IMR-90 (cell line): ENCODE data around the gene PPWD1. TPM values are rescaled to one million over a fixed set of nuclear protein-coding genes. Genes with fewer than 3 reads are reported as not detected.
A peak's percentile ranks its signal among the peaks of the same experiment; 100 is the strongest.

Source experiments
- ATAC-seq: fragments of 200-7000 bp; cut with Tn5 transposase; 2 replicates; pipeline ENCODE4 v1.9.1; 2020; ENCODE audit warnings: low read depth, mild to moderate bottlenecking, moderate library complexity
- BruUV-seq: library from RNA; stranded (reverse); fragments of 400-500 nt; replicated peaks from 2 replicates; lab custom pipeline; 2021; lab: Mats Ljungman, UMichigan
- CTCF ChIA-PET: fragments of 300-600 bp; formaldehyde crosslinking; extraction: SDS; loops from one replicate; lab custom pipeline; 2021; ENCODE audit warnings: antibody characterized with exemption; lab: Yijun Ruan, JAX
- POLR2A ChIA-PET: fragments of 300-600 bp; sonication (Branson Sonifier 250); formaldehyde crosslinking; loops from one replicate; lab custom pipeline; 2022; ENCODE audit warnings: antibody characterized with exemption; ENCODE audit not compliant: unreplicated experiment; lab: Charles Lee
- DNase-seq: peaks from one replicate; pipeline ENCODE4 v3.0.0; 2013
- H2AFZ ChIP-seq: replicated peaks from 2 replicates; pipeline ENCODE3; 2013; ENCODE audit warnings: low read length, mild to moderate bottlenecking; ENCODE audit not compliant: poor library complexity
- H2AK5ac ChIP-seq: 2 replicates; pipeline ENCODE4 v1.6.1; 2013; ENCODE audit warnings: low read depth, low read length, inconsistent platforms
- H2AK9ac ChIP-seq: replicated peaks from 2 replicates; pipeline ENCODE3; 2013; ENCODE audit warnings: mild to moderate bottlenecking, low read depth, low read length, moderate library complexity; ENCODE audit not compliant: poor library complexity
- H2BK120ac ChIP-seq: 2 replicates; pipeline ENCODE4 v1.6.1; 2013; ENCODE audit warnings: low read depth, low read length, inconsistent platforms
- H2BK15ac ChIP-seq: 3 replicates; pipeline ENCODE4 v1.6.1; 2013; ENCODE audit warnings: low read depth, low read length, inconsistent platforms
- H2BK20ac ChIP-seq: 2 replicates; pipeline ENCODE4 v1.6.1; 2013; ENCODE audit warnings: low read depth, mild to moderate bottlenecking, inconsistent platforms, low read length, moderate library complexity
- H2BK5ac ChIP-seq: 2 replicates; pipeline ENCODE4 v1.6.1; 2013; ENCODE audit warnings: mild to moderate bottlenecking, low read depth, low read length, inconsistent platforms; ENCODE audit not compliant: poor library complexity, severe bottlenecking
- H3K14ac ChIP-seq: replicated peaks from 2 replicates; pipeline ENCODE4 v1.6.1; 2013; ENCODE audit warnings: low read depth, low read length, inconsistent platforms
- H3K18ac ChIP-seq: 2 replicates; pipeline ENCODE4 v1.6.1; 2013; ENCODE audit warnings: low read depth, low read length, control low read depth
- H3K23ac ChIP-seq: 2 replicates; pipeline ENCODE4 v1.6.1; 2013; ENCODE audit warnings: low read depth, low read length, inconsistent platforms
- H3K27ac ChIP-seq: 2 replicates; pipeline ENCODE4 v1.5.1; 2013; ENCODE audit warnings: mild to moderate bottlenecking, control low read depth, low read length; ENCODE audit not compliant: insufficient read depth
- H3K27me3 ChIP-seq: 2 replicates; pipeline ENCODE4 v1.6.1; 2013; ENCODE audit warnings: low read length; ENCODE audit not compliant: control insufficient read depth, insufficient read depth
- H3K36me3 ChIP-seq: 2 replicates; pipeline ENCODE4 v1.6.1; 2013; ENCODE audit warnings: low read length, mixed read lengths; ENCODE audit not compliant: control insufficient read depth, insufficient read depth
- H3K4ac ChIP-seq: 2 replicates; pipeline ENCODE4 v1.6.1; 2013; ENCODE audit warnings: low read depth, low read length, inconsistent platforms
- H3K4me1 ChIP-seq: 2 replicates; pipeline ENCODE4 v1.6.1; 2013; ENCODE audit warnings: low read length, mixed read lengths; ENCODE audit not compliant: control insufficient read depth, insufficient read depth
- H3K4me2 ChIP-seq: 2 replicates; pipeline ENCODE4 v1.6.1; 2013; ENCODE audit warnings: low read depth, mild to moderate bottlenecking, control low read depth, low read length, moderate library complexity
- H3K4me3 ChIP-seq: 2 replicates; pipeline ENCODE4 v1.5.1; 2013; ENCODE audit warnings: low read depth, mild to moderate bottlenecking, control low read depth, low read length, moderate library complexity; ENCODE audit not compliant: insufficient read depth
- H3K56ac ChIP-seq: 2 replicates; pipeline ENCODE4 v1.6.1; 2013; ENCODE audit warnings: low read length, inconsistent platforms; ENCODE audit not compliant: insufficient read depth; ENCODE audit errors: extremely low read depth
- H3K79me1 ChIP-seq, 2 experiments: 2 replicates each; pipeline ENCODE4 v1.6.1; 2013; ENCODE audit warnings: low read length in 2 of 2, inconsistent platforms in 1 of 2, low read depth in 1 of 2
- H3K9ac ChIP-seq: 2 replicates; pipeline ENCODE4 v1.6.1; 2013; ENCODE audit warnings: low read depth, low read length, control low read depth
- H3K9me1 ChIP-seq: 2 replicates; pipeline ENCODE4 v1.6.1; 2013; ENCODE audit warnings: low read length, inconsistent platforms; ENCODE audit not compliant: insufficient read depth
- H3K9me3 ChIP-seq: 2 replicates; pipeline ENCODE4 v1.6.1; 2013; ENCODE audit warnings: low read length; ENCODE audit not compliant: control insufficient read depth, insufficient read depth
- H4K20me1 ChIP-seq: 2 replicates; pipeline ENCODE4 v1.6.1; 2013; ENCODE audit warnings: low read length, inconsistent platforms; ENCODE audit not compliant: insufficient read depth
- H4K5ac ChIP-seq: 2 replicates; pipeline ENCODE4 v1.6.1; 2013; ENCODE audit warnings: mild to moderate bottlenecking, low read depth, low read length, control low read depth
- H4K8ac ChIP-seq, 2 experiments: 2 replicates each; pipeline ENCODE4 v1.6.1; 2013; ENCODE audit warnings: low read depth in 2 of 2, low read length in 2 of 2, control low read depth in 1 of 2, inconsistent platforms in 1 of 2
- H4K91ac ChIP-seq: 2 replicates; pipeline ENCODE4 v1.6.1; 2013; ENCODE audit warnings: low read depth, low read length, inconsistent platforms; ENCODE audit not compliant: insufficient read depth
- BHLHE40 ChIP-seq: fragments of 150-350 bp; IDR thresholded peaks from 2 replicates; pipeline ENCODE4 v1.6.1; 2016; ENCODE audit warnings: mild to moderate bottlenecking, low read depth, low read length
- CEBPB ChIP-seq: IDR thresholded peaks from 2 replicates; pipeline ENCODE4 v1.6.1; 2012; ENCODE audit warnings: low read depth, low read length, improper control_type of control experiment
- CHD1 ChIP-seq: IDR thresholded peaks from 2 replicates; pipeline ENCODE4 v1.6.1; 2012; ENCODE audit warnings: low read depth, low read length, improper control_type of control experiment
- MAFK ChIP-seq: IDR thresholded peaks from 2 replicates; pipeline ENCODE4 v1.6.1; 2012; ENCODE audit warnings: low read depth, low read length, improper control_type of control experiment
- MAZ ChIP-seq: IDR thresholded peaks from 2 replicates; pipeline ENCODE4 v1.6.1; 2012; ENCODE audit warnings: low read depth, mild to moderate bottlenecking, low read length, improper control_type of control experiment, moderate library complexity, borderline replicate concordance
- MXI1 ChIP-seq: IDR thresholded peaks from 2 replicates; pipeline ENCODE4 v1.6.1; 2012; ENCODE audit warnings: low read depth, mild to moderate bottlenecking, low read length, moderate library complexity, borderline replicate concordance
- NFE2L2 ChIP-seq: fragments of 150-350 bp; IDR thresholded peaks from 2 replicates; pipeline ENCODE4 v1.6.1; 2016; ENCODE audit warnings: low read depth, mild to moderate bottlenecking, low read length
- POLR2A ChIP-seq: IDR thresholded peaks from 2 replicates; pipeline ENCODE4 v1.6.1; 2012; ENCODE audit warnings: mild to moderate bottlenecking, low read depth, low read length
- RCOR1 ChIP-seq: IDR thresholded peaks from 2 replicates; pipeline ENCODE4 v1.6.1; 2012; ENCODE audit warnings: mild to moderate bottlenecking, low read length, improper control_type of control experiment; ENCODE audit not compliant: insufficient replicate concordance
- RFX5 ChIP-seq: IDR thresholded peaks from 2 replicates; pipeline ENCODE4 v1.8.0; 2012; ENCODE audit warnings: low read depth, mild to moderate bottlenecking, low read length, moderate library complexity
- SMC3 ChIP-seq: fragments of 150-350 bp; IDR thresholded peaks from 2 replicates; pipeline ENCODE4 v1.6.1; 2016; ENCODE audit warnings: low read depth, mild to moderate bottlenecking, antibody characterized with exemption, low read length, moderate library complexity
- WGBS, 2 experiments: methylation state at CpG; one replicate each; pipeline versions ENCODE4 v1.1.5 to v1.1.7; 2013; ENCODE audit warnings: missing lambda C conversion rate in 2 of 2; ENCODE audit not compliant: insufficient read length in 1 of 2; ENCODE audit errors: extremely low coverage in 2 of 2; 5-methylcytosine and 5-hydroxymethylcytosine counted together
- dilution Hi-C: fragments of 300-500 bp; cut with HindIII; formaldehyde crosslinking; loops from one replicate; pipeline ENCODE4 v1.14.3; 2018; ENCODE audit warnings: low sequenced_read_pairs; ENCODE audit not compliant: unreplicated experiment
- in situ Hi-C: fragments of 300-500 bp; cut with MboI; formaldehyde crosslinking; loops from 3 replicates; pipeline ENCODE4 v1.14.3; 2019; ENCODE audit warnings: low sequenced_read_pairs, inconsistent platforms, mixed read lengths
- intact Hi-C: fragments of 100-400 bp; cut with micrococcal nuclease; formaldehyde crosslinking; loops from 2 replicates; pipeline ENCODE4 v1.10.0; 2022
- polyA plus RNA-seq, 3 experiments: library from polyadenylated mRNA; depleted of rRNA; stranded (reverse); fragments of >200 nt; gene quantifications; 2 replicates each; pipeline ENCODE4 v1.2.3, GENCODE V29; 2012; ENCODE audit warnings: low replicate concordance in 1 of 3
- total RNA-seq: library from RNA; depleted of rRNA; stranded (reverse); fragments of >200 nt; gene quantifications from 2 replicates; pipeline ENCODE4 v1.2.3, GENCODE V29; 2012
- TF ChIP-seq, protein P1 (sequence below): fragments of 150-350 bp; IDR thresholded peaks from 2 replicates; pipeline ENCODE4 v1.6.1; 2017; ENCODE audit warnings: mild to moderate bottlenecking, antibody characterized with exemption, low read length, low read depth
- TF ChIP-seq, protein P2 (sequence below): fragments of 150-350 bp; IDR thresholded peaks from 2 replicates; pipeline ENCODE4 v1.6.1; 2016; ENCODE audit warnings: low read depth, mild to moderate bottlenecking, low read length, moderate library complexity, borderline replicate concordance

PPWD1 gene
- total and polyA plus RNA-seq, 2 of the 4 experiments (the other 2 are of a cell fraction) = 12.5 to 17.9 TPM

DNA sequence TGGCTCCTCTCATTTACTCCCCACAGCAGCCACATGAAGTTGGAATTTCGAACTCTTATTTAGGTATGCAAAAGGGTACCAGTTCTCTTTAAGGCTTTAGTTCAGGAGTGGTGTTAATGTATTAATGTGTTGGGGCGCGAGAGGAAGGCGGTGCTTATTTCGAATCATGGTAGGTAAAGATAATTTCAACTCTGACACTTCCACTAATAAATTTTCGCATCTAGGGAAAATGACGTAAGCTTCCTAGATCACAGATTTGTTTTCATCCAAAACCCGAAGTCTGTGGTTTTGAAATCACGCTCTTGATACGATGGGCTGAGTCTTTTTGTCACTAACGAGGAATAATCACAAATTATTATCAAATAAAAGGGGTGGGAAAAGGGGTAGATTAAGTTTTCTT, 681 bp downstream of the PPWD1 start:
- dilution Hi-C loops = no loop called here
- Histone ChIP-seq H4K8ac (peak overlapping the region; percentile 77 to 99; a peak in 3 of 4 replicates), H2BK5ac (peak overlapping the region; percentile 69), H3K9ac (peak overlapping the region; percentile 83), H3K9me3 (no peaks in the 10 kb centered on the region), H3K79me1 (peaks cover 15 to 33% of the 10 kb centered on the region in 2 experiments), H3K36me3 (no peaks in the 10 kb centered on the region; the same call in 1 of the 2 replicates), H3K4me3 (peak overlapping the region; percentile 71), H3K56ac (peak overlapping the region; percentile 24), H3K23ac (peak overlapping the region; percentile 99; the same call in 1 of the 2 replicates), H3K4ac (peak overlapping the region; percentile 94; the same call in 1 of the 2 replicates), H2AFZ (no peak overlapping the region), H3K18ac (no peak overlapping the region), H2BK20ac (no peak overlapping the region), H4K91ac (no peak overlapping the region), H3K27ac (no peak overlapping the region; the same call in 1 of the 2 replicates), H2BK120ac (no peak overlapping the region), H3K4me2 (peak overlapping the region; percentile 59), H2AK5ac (no peak overlapping the region), H2BK15ac (no peak overlapping the region), H4K5ac (peak overlapping the region; percentile 88; the same call in 1 of the 2 replicates), H3K14ac (peak overlapping the region; percentile 98), H3K4me1 (no peaks in the 10 kb centered on the region; the same call in 1 of the 2 replicates), H3K27me3 (no peaks in the 10 kb centered on the region), H3K9me1 (no peaks in the 10 kb centered on the region), H2AK9ac (no peak overlapping the region), H4K20me1 (no peaks in the 10 kb centered on the region)
- ChIA-PET POLR2A (interaction anchor here (0.6 to 0.7 kb wide), 2 partner anchors 60 to 482 kb away, joined by 3 to 10 read pairs; no protein-coding TSS in a partner anchor), CTCF (interaction anchor here (0.6 to 1.1 kb wide), 2 partner anchors 9 to 18 kb away, joined by 3 to 4 read pairs; no protein-coding TSS in a partner anchor)
- no CpG with 5 or more reads among the region's 11 CpGs for WGBS, 2 experiments
- TF ChIP-seq CEBPB (no peak), RFX5 (no peak), CHD1 (no peak), RCOR1 (no peak), MAZ (no peak), MXI1 (no peak), MAFK (no peak), BHLHE40 (no peak), NFE2L2 (no peak), POLR2A (no peak), SMC3 (no peak)
- TF ChIP-seq, protein P1, sequence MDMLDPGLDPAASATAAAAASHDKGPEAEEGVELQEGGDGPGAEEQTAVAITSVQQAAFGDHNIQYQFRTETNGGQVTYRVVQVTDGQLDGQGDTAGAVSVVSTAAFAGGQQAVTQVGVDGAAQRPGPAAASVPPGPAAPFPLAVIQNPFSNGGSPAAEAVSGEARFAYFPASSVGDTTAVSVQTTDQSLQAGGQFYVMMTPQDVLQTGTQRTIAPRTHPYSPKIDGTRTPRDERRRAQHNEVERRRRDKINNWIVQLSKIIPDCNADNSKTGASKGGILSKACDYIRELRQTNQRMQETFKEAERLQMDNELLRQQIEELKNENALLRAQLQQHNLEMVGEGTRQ = no peak
- TF ChIP-seq, protein P2, sequence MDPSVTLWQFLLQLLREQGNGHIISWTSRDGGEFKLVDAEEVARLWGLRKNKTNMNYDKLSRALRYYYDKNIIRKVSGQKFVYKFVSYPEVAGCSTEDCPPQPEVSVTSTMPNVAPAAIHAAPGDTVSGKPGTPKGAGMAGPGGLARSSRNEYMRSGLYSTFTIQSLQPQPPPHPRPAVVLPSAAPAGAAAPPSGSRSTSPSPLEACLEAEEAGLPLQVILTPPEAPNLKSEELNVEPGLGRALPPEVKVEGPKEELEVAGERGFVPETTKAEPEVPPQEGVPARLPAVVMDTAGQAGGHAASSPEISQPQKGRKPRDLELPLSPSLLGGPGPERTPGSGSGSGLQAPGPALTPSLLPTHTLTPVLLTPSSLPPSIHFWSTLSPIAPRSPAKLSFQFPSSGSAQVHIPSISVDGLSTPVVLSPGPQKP = no peak
- intact Hi-C loops = loop anchor here (10.0 kb wide), 1 partner anchor 929 kb away; no protein-coding TSS in a partner anchor
- BruUV-seq = TSS peak; percentile 48
- DNase-seq (no peak), ATAC-seq (no peak)
- in situ Hi-C loops = no loop called here
